HepG2 (cell line): ENCODE measurements around the gene ESPNL. TPM values are rescaled to one million over a fixed set of nuclear protein-coding genes. Genes with fewer than 3 reads are reported as not detected.

Source experiments
- ATF7 ChIP-seq, 2 experiments: fragments of 450-650 bp in 1 of 2; sonication (generic) in 1 of 2; formaldehyde crosslinking in 1 of 2; IDR thresholded peaks; 2 replicates each; pipeline versions ENCODE4 v1.4.0 to v1.6.1; 2016 to 2020; ENCODE audit warnings: antibody characterized with exemption in 1 of 2, mild to moderate bottlenecking in 1 of 2, missing genetic modification reagents in 1 of 2
- E2F5 ChIP-seq: sonication (generic); formaldehyde crosslinking; conservative IDR thresholded peaks from 2 replicates; pipeline ENCODE4 v1.4.0; 2020; ENCODE audit warnings: missing genetic modification reagents
- ELF4 ChIP-seq: sonication (generic); formaldehyde crosslinking; IDR thresholded peaks from 2 replicates; pipeline ENCODE4 v1.5.0; 2020; ENCODE audit warnings: missing genetic modification reagents, mild to moderate bottlenecking, moderate library complexity, borderline replicate concordance
- JARID2 ChIP-seq: sonication (generic); formaldehyde crosslinking; IDR thresholded peaks from 2 replicates; pipeline ENCODE4 v1.8.1; 2023; ENCODE audit warnings: missing genetic modification reagents, inconsistent platforms; ENCODE audit not compliant: insufficient replicate concordance
- MED13 ChIP-seq: sonication (generic); formaldehyde crosslinking; IDR thresholded peaks from 2 replicates; pipeline ENCODE4 v1.5.0; 2020; ENCODE audit warnings: missing genetic modification reagents
- MIXL1 ChIP-seq: IDR thresholded peaks from 2 replicates; pipeline ENCODE4 v1.6.1; 2016
- RBM39 ChIP-seq: fragments of 200-400 bp; formaldehyde crosslinking; IDR thresholded peaks from one replicate; pipeline ENCODE4 v1.6.1; 2018; ENCODE audit warnings: antibody characterized with exemption, mild to moderate bottlenecking, low read depth, low read length; ENCODE audit not compliant: poor library complexity, severe bottlenecking
- SAFB2 ChIP-seq: sonication (generic); formaldehyde crosslinking; IDR thresholded peaks from 2 replicates; pipeline ENCODE4 v1.5.1; 2020; ENCODE audit warnings: missing genetic modification reagents, low read depth, mild to moderate bottlenecking, borderline replicate concordance
- SPEN ChIP-seq: sonication (generic); formaldehyde crosslinking; IDR thresholded peaks from 2 replicates; pipeline ENCODE4 v1.5.1; 2020; ENCODE audit warnings: low read depth, mild to moderate bottlenecking, missing genetic modification reagents
- USF2 ChIP-seq, 2 experiments: sonication (generic) in 1 of 2; formaldehyde crosslinking in 1 of 2; IDR thresholded peaks; 2 replicates each; pipeline versions ENCODE4 v1.5.1 to v1.6.1; 2011 to 2020; ENCODE audit warnings: borderline replicate concordance in 1 of 2, low read depth in 1 of 2, low read length in 1 of 2, mild to moderate bottlenecking in 1 of 2, missing genetic modification reagents in 1 of 2, moderate library complexity in 1 of 2
- ZBTB26 ChIP-seq: IDR thresholded peaks from 2 replicates; pipeline ENCODE4 v1.6.1; 2016; ENCODE audit warnings: missing compliant biosample characterization, missing genetic modification reagents, borderline replicate concordance
- ZFX ChIP-seq: sonication (generic); formaldehyde crosslinking; IDR thresholded peaks from 2 replicates; pipeline ENCODE4 v1.4.0; 2020; ENCODE audit warnings: mild to moderate bottlenecking, low read depth, missing genetic modification reagents, moderate library complexity
- ZNF646 ChIP-seq: sonication (generic); formaldehyde crosslinking; IDR thresholded peaks from 2 replicates; pipeline ENCODE4 v1.9.0; 2021; ENCODE audit warnings: mild to moderate bottlenecking, missing genetic modification reagents
- ZNF747 ChIP-seq: sonication (generic); formaldehyde crosslinking; IDR thresholded peaks from 2 replicates; pipeline ENCODE4 v1.8.1; 2023; ENCODE audit warnings: missing genetic modification reagents, mild to moderate bottlenecking, borderline replicate concordance
- ZNF772 ChIP-seq: sonication (generic); formaldehyde crosslinking; IDR thresholded peaks from 2 replicates; pipeline ENCODE4 v1.5.0; 2020; ENCODE audit warnings: mild to moderate bottlenecking, missing genetic modification reagents
- ZZZ3 ChIP-seq: sonication (generic); formaldehyde crosslinking; IDR thresholded peaks from 2 replicates; pipeline ENCODE4 v1.4.0; 2020; ENCODE audit warnings: missing genetic modification reagents, mild to moderate bottlenecking, borderline replicate concordance
- polyA plus RNA-seq, 8 experiments: library from polyadenylated mRNA; depleted of rRNA in 3 of 8; stranded (reverse) in 7 of 8; unstranded in 1 of 8; fragments of >200 nt; fragmentation: Illumina TruSeq in 4 of 8; extraction: Trizol in 4 of 8; gene quantifications; 2 replicates each; pipeline versions ENCODE4 v1.2.1 to v1.2.3, GENCODE V29; 2011 to 2016; ENCODE audit warnings: low read depth in 4 of 8, missing spikeins in 1 of 8, mixed read lengths in 1 of 8; ENCODE audit not compliant: insufficient read depth in 1 of 8
- total RNA-seq, 5 experiments: library from RNA; depleted of rRNA; stranded (reverse); fragments of >200 nt; fragmentation: Illumina TruSeq; extraction: Trizol; gene quantifications; 2 replicates each; pipeline ENCODE4 v1.2.3, GENCODE V29; 2016; ENCODE audit warnings: low read depth in 1 of 5

The ESPNL gene
- total and polyA plus RNA-seq, 2 of the 13 experiments (the other 11 are each of a cell fraction or from before 2014, with no cell fraction given) = 0.45 to 0.80 TPM

GRCh38 chr2:238060542-238061314, 39.4 kb upstream of the ESPNL start, which contains the start of gene SCLY (continued):
- TF ChIP-seq ZNF646 (CRISPR knock-in tag) (peak; percentile 60; the same call in 1 of the 2 replicates), USF2 (IDR thresholded peaks at IDR 0.05; ENCODE audit: low read depth, low read length) (peak; percentile 85), USF2 (CRISPR knock-in tag; IDR thresholded peaks at IDR 0.05; ENCODE audit: borderline replicate concordance) (peak; percentile 96; the same call in 1 of the 2 replicates), SAFB2 (peak; percentile 86), ZBTB26 (CRISPR knock-in tag) (peak; percentile 84; the same call in 1 of the 2 replicates), ZFX (CRISPR knock-in tag) (peak; percentile 99), JARID2 (peak; percentile 95), ELF4 (CRISPR knock-in tag) (no peak), MIXL1 (CRISPR knock-in tag) (peak; percentile 44; the same call in 1 of the 2 replicates), MED13 (CRISPR knock-in tag) (peak; percentile 39; the same call in 1 of the 2 replicates), E2F5 (CRISPR knock-in tag) (peak; percentile 40; the same call in 1 of the 2 replicates), ATF7 (IDR thresholded peaks at IDR 0.05) (no peak), ATF7 (CRISPR knock-in tag; IDR thresholded peaks at IDR 0.05) (peak; percentile 18; the same call in 1 of the 2 replicates), SPEN (CRISPR knock-in tag) (peak; percentile 95), ZZZ3 (CRISPR knock-in tag) (no peak; the same call in 1 of the 2 replicates), ZNF747 (CRISPR knock-in tag) (peak; percentile 24; the same call in 1 of the 2 replicates), ZNF772 (peak; percentile 66; the same call in 1 of the 2 replicates), RBM39 (peak; percentile 98)
